PC-9 (cell line): Measurements from ENCODE around the gene PTPRM. TPM values are rescaled to one million over a fixed set of nuclear protein-coding genes. Genes with fewer than 3 reads are reported as not detected.

Source experiments
- BruUV-seq: library from RNA; stranded (reverse); fragments of 400-500 nt; replicated peaks from 2 replicates; lab custom pipeline; 2021; lab: Mats Ljungman, UMichigan
- CTCF ChIA-PET: fragments of 300-600 bp; sonication (Branson Sonifier 250); formaldehyde crosslinking; loops from one replicate; lab custom pipeline; 2022; ENCODE audit warnings: antibody characterized with exemption; lab: Charles Lee
- POLR2A ChIA-PET: fragments of 300-600 bp; sonication (Branson Sonifier 250); formaldehyde crosslinking; loops from one replicate; lab custom pipeline; 2022; ENCODE audit warnings: antibody characterized with exemption; ENCODE audit not compliant: unreplicated experiment; lab: Charles Lee
- DNase-seq, 2 experiments: peaks; one replicate each; pipeline versions ENCODE4 v3.0.0 to v3.0.0-alpha.2; 2015 to 2022; ENCODE audit warnings: mixed read lengths in 1 of 2
- H2AFZ ChIP-seq: fragments of 200-600 bp; sonication (generic); 2 replicates; pipeline ENCODE4 v1.8.1; 2017; ENCODE audit warnings: antibody characterized with exemption
- H3F3A ChIP-seq: fragments of 200-600 bp; sonication (generic); 2 replicates; pipeline ENCODE4 v1.8.1; 2017; ENCODE audit warnings: antibody characterized with exemption, mild to moderate bottlenecking, low read depth; ENCODE audit not compliant: insufficient read depth
- H3K27ac ChIP-seq: fragments of 200-600 bp; sonication (generic); 2 replicates; pipeline ENCODE4 v1.6.1; 2016; ENCODE audit warnings: mixed run types
- H3K27me3 ChIP-seq: fragments of 200-600 bp; sonication (generic); 2 replicates; pipeline ENCODE4 v1.6.1; 2016; ENCODE audit warnings: low read depth, mixed run types; ENCODE audit not compliant: insufficient read depth
- H3K36me3 ChIP-seq: fragments of 200-600 bp; sonication (generic); 2 replicates; pipeline ENCODE4 v1.6.1; 2016; ENCODE audit warnings: low read depth, mixed run types
- H3K4me1 ChIP-seq: fragments of 200-600 bp; sonication (generic); replicated peaks from 2 replicates; pipeline ENCODE4 v1.6.1; 2016; ENCODE audit warnings: mixed run types; ENCODE audit not compliant: insufficient read depth
- H3K4me2 ChIP-seq: fragments of 200-600 bp; sonication (generic); 2 replicates; pipeline ENCODE4 v1.6.1; 2017; ENCODE audit warnings: mixed run types
- H3K4me3 ChIP-seq: fragments of 200-600 bp; sonication (generic); 2 replicates; pipeline ENCODE4 v1.6.1; 2016; ENCODE audit warnings: mixed run types
- H3K79me2 ChIP-seq: fragments of 200-600 bp; sonication (generic); 2 replicates; pipeline ENCODE4 v1.6.1; 2017; ENCODE audit warnings: low read depth, mixed run types
- H3K9me2 ChIP-seq: fragments of 200-600 bp; sonication (generic); 2 replicates; pipeline ENCODE4 v1.8.1; 2017; ENCODE audit warnings: mild to moderate bottlenecking; ENCODE audit not compliant: insufficient read depth
- H3K9me3 ChIP-seq: fragments of 200-600 bp; sonication (generic); 2 replicates; pipeline ENCODE4 v1.8.1; 2016; ENCODE audit warnings: low read depth; ENCODE audit not compliant: insufficient read depth
- H4K20me1 ChIP-seq: fragments of 200-600 bp; sonication (generic); 2 replicates; pipeline ENCODE4 v1.8.1; 2017; ENCODE audit not compliant: insufficient read depth
- CTCF ChIP-seq: fragments of 200-600 bp; sonication (generic); conservative IDR thresholded peaks from 2 replicates; pipeline ENCODE4 v1.6.1; 2017; ENCODE audit warnings: mixed run types, antibody characterized with exemption, mild to moderate bottlenecking, moderate library complexity
- EZH2 ChIP-seq: fragments of 200-600 bp; sonication (generic); IDR thresholded peaks from 2 replicates; pipeline ENCODE4 v1.8.0; 2017; ENCODE audit warnings: antibody characterized with exemption, low read depth
- intact Hi-C: fragments of 100-400 bp; cut with micrococcal nuclease; formaldehyde crosslinking; loops from one replicate; pipeline ENCODE4 v1.10.0; 2022; ENCODE audit not compliant: unreplicated experiment
- total RNA-seq: library from RNA; stranded (reverse); gene quantifications from 2 replicates; pipeline ENCODE4 v1.2.3, GENCODE V29; 2021

PTPRM gene
- total RNA-seq, 1 experiment from 2014 or later, result 32.5 TPM

GRCh38 chr18:8433771-8434170 is 866.7 kb downstream of the PTPRM start:
- intact Hi-C loops, result no loop called here
- Histone ChIP-seq H3K79me2 (no peaks in the 10 kb centered on the region), H4K20me1 (no peaks in the 10 kb centered on the region), H3K27me3 (0 out of 2 replicates have a peak, but pooled peaks cover 4% of the 10 kb centered on the region), H3K9me3 (no peaks in the 10 kb centered on the region), H3K9me2 (no peaks in the 10 kb centered on the region; the same call in 1 of the 2 replicates), H3K4me1 (no peaks in the 10 kb centered on the region), H2AFZ (no peak overlapping the region), H3F3A (no peaks in the 10 kb centered on the region), H3K36me3 (no peaks in the 10 kb centered on the region), H3K4me3 (no peak overlapping the region), H3K27ac (no peak overlapping the region), H3K4me2 (no peak overlapping the region)
- ChIA-PET POLR2A (no interaction called here), CTCF (no interaction called here)
- no peak for TF ChIP-seq CTCF
- TF ChIP-seq EZH2, result no peak
- DNase-seq, result no peak
- no TSS peak for BruUV-seq

GRCh38 chr18:8435376-8435775 is 868.3 kb downstream of the PTPRM start:
- BruUV-seq, result no TSS peak
- Histone ChIP-seq H4K20me1 (no peaks in the 10 kb centered on the region), H2AFZ (no peak overlapping the region), H3K4me2 (no peak overlapping the region), H3K27ac (no peak overlapping the region), H3K9me3 (no peaks in the 10 kb centered on the region), H3K9me2 (no peaks in the 10 kb centered on the region; the same call in 1 of the 2 replicates), H3K79me2 (no peaks in the 10 kb centered on the region), H3K4me3 (no peak overlapping the region), H3K36me3 (no peaks in the 10 kb centered on the region), H3K27me3 (0 out of 2 replicates have a peak, but pooled peaks cover 4% of the 10 kb centered on the region), H3K4me1 (no peaks in the 10 kb centered on the region), H3F3A (no peaks in the 10 kb centered on the region)
- ChIA-PET CTCF (no interaction called here), POLR2A (no interaction called here)
- TF ChIP-seq EZH2, result no peak
- no peak for TF ChIP-seq CTCF
- DNase-seq, result no peak
- intact Hi-C loops, result no loop called here

- Histone ChIP-seq H3K4me2 (no peak overlapping the region), H3F3A (no peaks in the 10 kb centered on the region), H3K4me1 (no peaks in the 10 kb centered on the region), H3K27me3 (no peaks in the 10 kb centered on the region), H3K27ac (no peak overlapping the region), H4K20me1 (no peaks in the 10 kb centered on the region), H2AFZ (no peak overlapping the region), H3K9me3 (no peaks in the 10 kb centered on the region), H3K36me3 (no peaks in the 10 kb centered on the region), H3K9me2 (no peaks in the 10 kb centered on the region), H3K79me2 (no peaks in the 10 kb centered on the region), H3K4me3 (no peak overlapping the region)
- DNase-seq, result peak in 1 of 2 experiments; percentile 25
- BruUV-seq, result no TSS peak
- TF ChIP-seq EZH2 (no peak), CTCF (no peak)
- CTCF ChIA-PET, result no interaction called here
- POLR2A ChIA-PET, result no interaction called here
- intact Hi-C loops, result no loop called here
Measured at GRCh38 chr18:8439055-8439454, 871.9 kb downstream of the PTPRM start.
